HK-2 (cell line): ENCODE measurements around the gene VCL.
"Not testable (repeated sequence)": the region's sequence is repeated elsewhere in the genome, so short reads cannot be mapped to it uniquely, and the experiment has no call there.

Source experiments
- DNase-seq: peaks from one replicate; pipeline ENCODE4 v3.0.0-alpha.2; 2018; ENCODE audit not compliant: unreplicated experiment

Gene VCL

DNA sequence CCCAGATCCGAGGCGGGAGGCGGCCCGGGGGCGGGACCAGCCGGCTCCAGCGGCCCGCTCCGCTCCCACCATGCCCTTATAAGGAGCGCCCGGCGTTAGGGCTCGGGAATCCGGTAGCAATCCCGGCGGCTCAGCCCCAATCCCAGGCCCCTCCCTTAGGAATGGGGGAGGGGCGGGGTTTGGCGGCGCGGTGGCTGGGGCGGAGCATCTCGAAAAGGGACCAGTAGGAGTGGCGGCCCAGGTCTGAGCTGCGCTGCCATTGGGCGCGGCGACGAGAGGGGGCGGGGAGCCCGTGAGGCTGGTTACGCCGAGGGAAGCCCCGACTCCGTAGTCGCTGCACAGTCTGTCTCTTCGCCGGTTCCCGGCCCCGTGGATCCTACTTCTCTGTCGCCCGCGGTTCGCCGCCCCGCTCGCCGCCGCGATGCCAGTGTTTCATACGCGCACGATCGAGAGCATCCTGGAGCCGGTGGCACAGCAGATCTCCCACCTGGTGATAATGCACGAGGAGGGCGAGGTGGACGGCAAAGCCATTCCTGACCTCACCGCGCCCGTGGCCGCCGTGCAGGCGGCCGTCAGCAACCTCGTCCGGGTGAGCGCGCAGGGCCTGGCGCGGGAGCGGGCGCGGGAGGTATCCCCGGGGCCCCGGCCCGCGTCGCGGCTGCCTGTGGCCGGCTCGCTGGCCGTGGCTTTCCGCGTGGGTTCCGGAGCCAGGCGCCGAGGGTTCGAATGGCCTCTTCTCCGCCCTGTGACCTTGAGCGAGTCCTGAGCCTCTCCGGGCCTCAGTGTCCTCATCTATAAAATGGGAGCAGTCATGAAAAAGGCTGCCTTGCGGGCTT is at the start of gene VCL:
Gene VCL (plus strand): TSS at position 330 of the 836 bp plus-strand sequence. CDS start 92 bp downstream, at position 422.
- peak; percentile 100 for DNase-seq

DNA sequence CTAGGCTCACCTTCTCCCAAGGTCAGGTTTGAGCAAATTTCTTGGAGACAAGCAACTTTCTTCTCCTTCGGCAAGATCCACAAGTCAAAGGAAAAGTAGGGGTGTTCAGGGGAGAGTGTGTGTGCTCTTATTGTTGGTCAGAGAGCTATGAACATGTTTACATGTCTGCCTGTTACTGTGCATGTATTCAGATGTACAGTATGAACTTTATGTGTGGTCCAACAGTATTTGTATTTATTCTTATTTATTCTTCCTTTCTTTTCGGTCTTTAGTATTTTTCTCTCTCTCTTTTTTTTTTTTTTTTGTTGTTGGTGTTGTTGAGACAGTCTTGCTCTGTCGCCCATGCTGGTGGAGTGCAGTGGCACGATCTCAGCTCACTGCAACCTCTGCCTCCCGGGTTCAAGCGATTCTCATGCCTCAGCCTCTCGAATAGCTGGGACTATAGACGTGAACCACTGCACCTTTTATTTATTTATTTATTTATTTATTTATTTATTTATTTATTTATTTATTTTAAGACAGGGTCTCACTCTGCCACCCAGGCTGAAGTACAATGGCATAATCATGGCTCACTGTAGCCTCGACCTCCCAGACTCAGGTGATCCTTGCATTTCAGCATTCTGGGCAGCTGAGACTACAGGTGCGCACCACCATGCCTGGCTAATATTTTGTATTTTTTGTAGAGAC is 48.8 kb upstream of the VCL start:
- DNase-seq = no peak

DNA sequence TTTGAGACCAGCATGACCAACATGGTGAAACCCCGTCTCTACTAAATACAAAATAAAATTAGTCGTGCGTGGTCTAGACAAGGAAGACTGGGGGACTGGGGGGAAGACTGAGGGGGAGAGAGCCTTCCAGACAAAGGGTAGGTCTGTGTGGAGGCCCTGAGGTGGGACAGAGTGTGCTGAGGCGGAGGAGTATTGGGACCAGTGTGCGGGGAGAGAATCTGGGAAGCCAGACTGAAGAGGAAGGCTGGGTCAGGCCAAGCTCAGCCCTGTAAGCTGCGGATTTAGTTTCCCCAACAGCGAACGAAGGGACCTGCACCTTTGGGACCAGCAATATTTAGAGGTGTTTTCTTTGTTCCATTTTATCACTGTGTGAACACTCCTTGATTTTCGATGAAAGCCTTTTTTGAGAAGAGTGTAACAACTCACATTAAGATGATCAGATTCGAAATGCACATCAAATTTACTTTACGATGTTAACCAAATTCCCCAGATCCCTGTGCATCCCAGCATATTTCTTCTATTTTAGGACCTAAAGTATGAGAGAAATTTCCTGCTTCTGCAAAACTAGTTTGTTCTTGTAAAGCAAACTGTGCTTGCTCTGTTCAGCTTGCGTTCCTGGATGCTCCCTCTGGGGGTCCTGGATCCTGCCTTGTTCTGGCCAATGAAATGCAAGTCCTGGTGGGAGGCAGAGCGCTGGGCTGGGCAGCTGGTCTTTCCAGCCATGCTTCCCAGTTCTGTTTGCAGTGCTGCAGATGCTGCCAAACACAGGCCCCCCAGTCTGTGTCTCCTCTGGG is 47.6 kb upstream of the VCL start:
- no peak for DNase-seq

DNA sequence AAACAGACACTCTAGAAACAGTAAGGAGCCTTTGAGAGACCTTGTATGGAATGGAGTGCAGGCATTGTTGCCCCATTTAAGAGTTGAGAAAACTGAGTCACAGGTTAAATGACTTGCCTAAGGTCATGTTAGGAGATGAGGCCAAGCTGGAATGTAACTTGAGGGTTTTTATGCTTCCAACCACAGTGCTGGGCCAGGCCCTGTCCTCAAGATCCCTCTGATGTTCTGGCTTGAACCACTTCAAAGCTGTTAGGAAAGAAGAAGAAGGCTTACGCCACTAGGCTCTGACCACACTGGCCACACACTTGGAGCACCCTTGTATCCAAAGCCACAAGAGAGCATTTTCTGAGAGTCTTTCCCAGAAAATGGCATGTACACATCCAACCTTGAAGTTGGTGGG is 44.3 kb upstream of the VCL start:
- DNase-seq = peak; percentile 44

DNA sequence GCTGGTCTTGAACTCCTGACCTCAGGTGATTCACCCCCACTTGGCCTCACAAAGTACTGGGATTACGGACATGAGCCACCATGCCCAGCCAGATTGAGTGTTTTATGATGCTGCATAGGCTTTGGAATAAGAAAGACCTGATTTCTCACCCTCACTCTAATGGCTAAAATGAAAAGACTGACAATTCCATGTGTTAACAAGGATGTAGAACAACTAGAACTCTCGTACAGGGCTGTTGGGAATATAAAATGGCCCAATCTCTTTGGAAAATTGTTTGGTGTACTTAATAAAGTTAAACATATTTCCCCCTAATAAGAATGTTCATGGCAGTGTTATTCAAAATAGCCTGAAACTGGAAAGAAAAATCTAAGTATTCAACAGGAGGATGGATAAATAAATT is 43.2 kb upstream of the VCL start:
- no peak for DNase-seq

DNA sequence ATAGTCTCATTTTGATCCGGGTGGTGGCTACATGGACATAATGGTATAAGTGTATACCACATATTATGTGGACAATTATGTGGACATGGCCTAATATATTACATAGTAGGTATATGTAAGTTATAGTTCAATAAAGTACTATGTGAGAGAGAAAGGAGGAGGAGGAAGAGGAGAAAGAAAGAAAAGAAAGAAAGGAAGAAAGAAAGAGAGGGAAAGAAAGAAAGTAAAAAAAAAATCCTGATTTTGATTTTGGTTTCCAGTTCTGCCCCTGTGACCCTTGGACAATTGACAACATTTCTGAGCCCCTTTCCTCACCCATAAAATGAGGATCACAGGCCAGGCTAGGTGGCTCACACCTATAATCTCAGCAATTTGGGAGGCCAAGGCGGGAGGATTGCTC is 42.2 kb upstream of the VCL start:
- no peak for DNase-seq

DNA sequence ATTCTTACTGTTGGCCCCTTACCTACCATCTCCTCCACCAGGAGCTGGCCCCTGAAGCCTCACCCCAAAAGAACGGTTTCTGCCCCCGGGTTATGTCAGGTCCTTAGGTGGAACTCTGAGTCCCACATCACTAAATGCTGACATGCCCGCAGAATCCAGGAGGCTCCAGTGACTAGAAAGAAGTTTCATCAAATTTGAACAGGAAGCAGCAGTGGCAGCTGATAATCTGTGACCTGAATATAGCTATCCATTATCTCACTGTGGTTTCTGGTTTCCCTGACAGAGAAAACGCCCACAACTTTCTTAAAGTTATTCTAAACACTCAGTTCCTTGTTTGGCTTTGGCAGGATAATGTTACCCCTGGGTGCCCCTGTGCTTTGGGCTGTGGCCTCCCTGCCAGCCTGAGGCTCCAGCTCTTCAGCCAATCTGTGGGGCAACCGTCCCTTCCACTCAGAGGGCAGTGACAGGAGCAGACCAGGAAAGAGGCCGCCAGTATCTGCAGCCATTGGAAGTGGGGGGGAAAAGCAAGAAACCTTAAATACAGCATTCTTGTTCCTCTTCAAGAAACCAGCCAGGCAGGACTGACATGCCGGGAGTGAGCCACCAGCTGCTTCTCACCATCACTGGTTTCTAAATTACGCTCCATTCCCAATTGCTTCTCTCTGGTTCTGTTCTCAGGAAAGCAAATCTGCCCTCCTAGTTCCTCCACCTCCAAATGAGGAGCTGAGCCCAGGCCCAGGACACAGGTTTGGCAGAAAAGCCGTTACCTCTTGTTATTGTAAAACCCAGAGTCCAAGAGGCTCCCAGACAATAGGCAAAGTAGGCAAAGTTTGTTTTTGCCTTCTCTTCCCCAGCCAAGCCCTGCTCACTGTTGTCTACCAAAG is 41.2 kb upstream of the VCL start:
- DNase-seq = peak; percentile 65

DNA sequence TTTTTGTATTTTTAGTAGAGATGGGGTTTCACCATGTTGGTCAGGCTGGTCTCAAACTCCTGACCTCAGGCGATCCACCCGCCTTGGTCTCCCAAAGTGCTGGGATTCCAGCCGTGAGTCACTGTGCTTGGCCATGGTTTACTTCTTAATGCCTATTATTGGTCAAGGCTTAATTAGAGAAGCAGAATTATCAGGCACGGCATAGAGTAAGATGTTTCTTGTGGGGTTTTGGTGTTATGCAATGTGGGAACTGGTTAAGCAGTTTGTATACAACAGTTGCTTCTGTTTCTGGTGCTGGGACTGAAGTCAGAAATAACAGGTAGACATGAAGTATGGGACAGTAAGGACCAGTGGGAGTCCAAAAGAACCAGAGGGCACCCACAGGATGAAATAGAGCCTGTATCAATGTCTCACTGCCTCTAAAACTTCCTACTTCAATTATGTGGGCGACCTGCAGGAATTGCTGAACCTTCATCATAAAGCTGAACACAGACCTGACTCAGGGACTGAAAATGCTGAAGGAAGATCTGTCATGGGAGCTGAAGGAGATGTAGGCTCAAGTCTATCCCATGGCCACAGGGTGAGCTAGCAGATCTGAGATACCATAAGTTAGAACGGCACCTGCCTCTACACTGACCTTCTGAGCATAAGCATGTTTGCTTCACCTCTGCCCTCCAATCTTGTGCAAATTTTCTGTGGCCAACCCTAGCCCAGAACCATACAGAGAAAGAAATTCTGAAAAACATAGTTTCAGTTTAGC is 38.3 kb upstream of the VCL start:
- no peak for DNase-seq

DNA sequence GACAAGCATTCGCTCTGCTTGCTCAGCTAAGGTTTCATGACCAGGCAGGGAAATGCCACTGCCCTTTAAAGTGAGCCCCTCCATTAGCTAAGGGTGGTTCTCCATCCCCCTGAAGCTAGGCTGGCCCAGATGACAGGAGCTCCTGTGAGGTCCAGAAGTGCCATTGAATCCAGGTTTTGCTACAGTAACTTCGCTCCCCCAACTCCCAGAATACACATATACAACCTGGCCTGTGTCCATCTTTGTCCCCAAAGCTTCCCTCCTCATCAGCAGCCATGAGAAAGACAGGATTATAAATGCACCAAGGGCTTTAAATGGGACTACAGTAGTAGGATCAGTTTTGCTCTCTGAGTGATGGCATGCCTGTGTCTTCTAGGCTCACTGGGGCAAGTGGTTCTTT is 35.5 kb upstream of the VCL start:
- DNase-seq = no peak

DNA sequence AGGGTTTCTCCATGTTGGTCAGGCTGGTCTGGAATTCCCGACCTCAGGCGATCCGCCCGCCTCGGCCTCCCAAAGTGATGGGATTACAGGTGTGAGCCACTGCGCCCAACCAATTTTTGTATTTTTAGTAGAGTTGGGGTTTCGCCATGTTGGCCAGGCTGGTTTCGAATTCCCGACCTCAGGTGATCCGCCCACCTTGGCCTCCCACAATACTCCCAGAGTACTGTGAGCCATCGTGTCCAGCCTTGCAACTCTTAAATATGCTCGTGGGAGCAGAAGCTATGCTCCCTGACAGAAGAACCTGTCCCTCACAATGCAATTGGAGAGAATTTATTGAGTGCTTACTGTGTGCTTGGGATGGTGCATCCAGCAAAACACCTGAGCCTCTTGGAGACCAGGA is 34.4 kb upstream of the VCL start:
- DNase-seq = not testable (repeated sequence)

DNA sequence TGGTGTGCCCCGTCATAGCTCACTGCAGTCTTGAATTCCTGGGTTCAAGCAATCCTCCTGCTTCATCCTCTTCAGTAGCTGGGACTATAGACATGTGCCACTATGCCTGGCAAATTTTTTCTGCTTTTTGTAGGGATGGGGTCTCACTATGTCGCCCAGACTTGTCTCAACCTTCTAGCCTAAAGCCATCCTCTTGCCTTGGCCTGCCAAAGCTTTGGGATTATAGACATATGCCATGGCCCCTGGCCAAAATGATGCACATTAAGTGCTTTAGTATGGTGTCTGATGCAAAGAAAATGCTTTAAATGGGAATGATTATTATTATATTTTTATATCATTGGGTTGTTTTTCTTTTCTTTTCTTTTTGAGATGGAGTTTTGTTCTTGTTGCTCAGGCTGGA is 33.2 kb upstream of the VCL start:
- no peak for DNase-seq

DNA sequence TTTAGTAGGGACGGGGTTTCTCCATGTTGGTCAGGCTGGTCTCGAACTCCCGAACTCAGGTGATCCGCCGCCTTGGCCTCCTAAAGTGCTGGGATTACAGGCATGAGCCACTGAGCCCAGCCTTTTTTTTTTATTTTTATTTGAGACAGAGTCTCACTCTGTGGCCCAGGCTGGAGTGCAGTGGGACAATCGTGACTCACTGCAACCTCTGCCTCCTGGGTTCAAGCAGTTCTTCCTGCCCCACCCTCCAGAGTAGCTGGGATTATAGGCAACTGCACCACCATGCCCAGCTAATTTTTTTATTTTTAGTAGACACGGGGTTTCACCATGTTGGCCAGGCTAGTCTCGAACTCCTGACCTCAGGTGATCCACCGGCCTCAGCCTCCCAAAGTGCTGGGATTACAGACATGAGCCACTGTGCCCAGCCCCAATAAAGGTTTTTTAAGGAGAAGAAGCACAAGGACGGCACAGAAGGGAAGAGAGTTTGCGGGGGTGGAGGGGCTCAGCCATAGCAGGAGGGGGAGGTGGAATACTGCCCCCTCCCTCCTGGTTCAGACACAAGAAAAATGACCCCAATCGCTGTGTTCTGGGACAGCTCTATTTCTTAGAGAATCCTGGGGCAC is 32.5 kb upstream of the VCL start:
- DNase-seq = peak; percentile 44

DNA sequence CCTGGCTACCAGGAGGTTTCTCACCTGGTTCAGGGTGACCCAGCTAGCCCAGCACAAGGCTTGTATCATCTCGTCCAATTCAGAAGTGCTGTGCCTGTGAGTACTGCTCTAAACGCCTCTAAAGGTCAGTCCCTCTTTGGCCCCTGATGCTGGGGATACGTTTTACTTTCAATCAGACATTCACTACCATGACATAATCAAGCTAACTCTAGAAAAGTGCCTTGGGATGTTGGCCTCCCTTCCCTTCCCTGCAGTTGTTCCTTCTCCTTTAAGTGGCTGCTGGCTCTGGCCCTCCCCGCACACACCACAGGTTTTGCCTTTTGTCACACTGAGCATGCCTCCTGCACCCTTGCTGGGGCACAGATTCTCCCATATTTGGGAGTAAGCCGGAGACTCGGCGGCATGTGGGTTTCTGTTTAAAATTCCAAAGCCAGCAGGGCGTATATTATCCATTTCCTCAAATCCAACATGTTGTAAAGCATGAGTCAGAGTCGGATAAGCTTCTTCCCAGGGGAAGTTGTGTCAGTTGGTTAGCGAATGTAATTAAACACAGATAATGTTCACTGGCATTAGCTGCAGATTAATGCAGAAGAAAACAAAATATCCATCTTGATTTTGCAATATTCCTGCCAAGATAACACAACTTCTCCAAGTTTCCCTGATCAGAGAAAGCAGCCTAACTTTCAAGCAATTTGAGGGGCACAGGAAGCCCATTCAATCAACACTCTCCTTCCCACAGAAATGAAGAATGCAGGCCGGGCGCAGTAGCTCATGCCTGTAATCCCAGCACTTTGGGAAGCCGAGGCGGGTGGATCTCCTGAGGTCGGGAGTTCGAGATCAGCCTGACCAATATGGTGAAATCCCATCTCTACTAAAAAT is 31.8 kb upstream of the VCL start:
- DNase-seq = peak; percentile 97

DNA sequence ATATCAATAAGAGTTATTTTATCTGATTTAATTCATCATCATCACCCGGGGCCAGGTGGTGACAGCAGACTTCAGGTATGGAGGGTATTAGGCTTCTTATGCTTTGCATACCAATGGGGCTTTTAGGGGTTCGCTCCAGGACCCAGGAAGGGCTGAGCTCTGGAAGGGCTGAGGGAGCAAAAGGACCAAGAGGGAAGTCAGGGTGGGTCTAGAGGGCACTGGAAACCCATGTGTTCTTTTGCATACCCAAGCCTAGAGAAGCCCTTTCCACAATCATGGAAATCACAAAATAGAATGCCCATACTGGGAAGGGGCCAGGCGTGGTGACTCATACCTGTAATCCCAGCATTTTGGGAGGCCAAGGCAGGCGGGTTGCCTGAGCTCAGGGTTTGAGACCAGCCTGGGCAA is 30.9 kb upstream of the VCL start:
- DNase-seq = no peak

DNA sequence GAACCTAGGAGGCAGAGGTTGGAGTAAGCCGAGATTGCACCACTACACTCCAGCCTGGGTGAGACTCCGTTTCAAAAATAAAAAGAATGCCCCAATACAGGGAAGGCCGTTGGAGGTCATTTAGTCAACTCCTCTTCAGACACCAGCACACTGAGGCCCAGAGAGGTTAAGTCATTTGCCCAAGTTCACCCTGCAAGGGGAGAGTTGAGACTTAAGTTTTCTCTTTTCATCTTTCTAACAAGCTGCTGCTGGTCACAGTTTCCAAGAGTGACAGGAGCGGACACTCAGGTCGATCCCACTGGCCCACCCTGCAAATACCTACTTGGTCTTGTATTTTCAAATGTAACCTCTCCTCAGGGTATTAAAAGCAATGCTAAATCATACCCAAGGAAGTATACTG is 30.4 kb upstream of the VCL start:
- DNase-seq = no peak

DNA sequence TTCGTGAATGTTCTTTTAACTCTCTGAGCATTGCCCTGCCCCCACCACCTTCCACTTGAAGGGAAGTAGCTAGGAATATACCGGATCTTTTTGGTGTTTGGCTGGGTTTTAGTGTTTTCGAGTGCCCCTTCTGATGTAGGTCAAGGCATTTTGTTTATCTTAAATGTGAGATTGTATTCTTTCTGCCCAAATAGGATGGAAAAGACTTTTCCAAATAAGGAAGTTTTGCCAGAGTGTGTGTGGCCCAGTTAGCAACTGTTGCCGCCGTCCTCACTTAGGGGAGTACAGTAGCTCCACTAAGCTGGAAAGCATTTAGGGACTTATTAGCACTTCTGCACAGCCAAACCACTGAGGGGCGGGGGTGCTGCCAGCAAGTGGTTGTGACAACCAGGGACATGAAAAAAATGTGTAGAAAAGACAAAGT is 29.8 kb upstream of the VCL start:
- DNase-seq = no peak

DNA sequence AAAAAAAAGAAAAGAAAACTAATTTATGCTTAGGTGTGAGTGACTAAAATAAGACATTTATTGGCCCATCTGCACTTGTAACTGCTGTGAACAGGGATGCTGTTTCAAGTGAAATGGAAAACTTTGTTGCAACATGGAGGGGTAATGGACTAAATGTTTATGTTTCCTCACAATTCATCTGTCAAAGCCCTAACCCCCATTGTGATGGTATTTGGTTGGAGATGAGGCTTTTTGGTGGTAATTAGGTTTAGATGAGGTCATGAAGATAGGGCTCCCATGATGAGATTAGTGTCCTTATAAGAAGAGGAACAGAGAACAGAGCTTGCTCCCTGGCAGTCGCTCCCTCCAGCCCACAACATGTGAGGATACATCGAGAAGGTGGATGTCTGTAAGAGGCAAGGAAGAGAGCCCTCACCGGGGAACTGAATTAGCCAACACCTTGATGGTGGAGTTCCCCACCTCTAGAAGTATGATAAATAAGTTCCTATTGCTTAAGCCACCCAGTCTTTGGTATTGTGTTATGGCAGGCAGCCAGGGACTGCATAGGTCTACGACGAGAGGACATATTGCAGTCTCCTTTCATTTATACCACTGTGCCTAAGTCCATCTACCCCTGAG is 28.6 kb upstream of the VCL start:
- DNase-seq = no peak

DNA sequence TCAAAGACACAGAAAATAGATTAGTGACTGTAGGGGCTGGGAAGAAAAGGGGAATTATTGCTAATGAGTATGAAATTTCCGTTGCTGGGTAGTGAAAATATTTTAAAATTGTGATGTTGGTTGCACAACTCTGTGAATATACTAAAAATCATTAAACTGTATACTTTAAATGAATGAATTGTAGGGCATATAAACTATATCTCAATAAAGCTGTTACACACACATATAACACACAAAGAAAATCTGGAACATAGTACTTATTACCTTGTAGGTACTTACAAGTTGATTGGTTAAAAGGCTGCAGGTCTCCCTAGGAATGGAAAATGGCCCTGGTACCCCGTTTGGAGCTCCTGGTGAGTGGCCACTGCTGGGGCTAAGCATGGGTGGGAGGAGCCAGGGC is 27.1 kb upstream of the VCL start:
- DNase-seq = no peak
